ENCODE results near the gene TJP3.

TJP3 gene

GRCh38 chr19:3673506-3674439 lies 34.4 kb upstream of the TJP3 start:
- no peaks in the 10 kb centered on the region for H3K27me3 ChIP-seq (ENCODE audit: insufficient read depth, insufficient read length)
- TF ChIP-seq SUZ12 (IDR thresholded peaks at IDR 0.05; ENCODE audit: extremely low read depth, insufficient read depth, insufficient read length) (no peak), YY1 (IDR thresholded peaks at IDR 0.05; ENCODE audit: insufficient read depth, insufficient read length) (no peak), ZNF274 (IDR thresholded peaks at IDR 0.05; ENCODE audit: low read depth, low read length) (no peak)
- H3K36me3 ChIP-seq (ENCODE audit: insufficient read depth, insufficient read length, low read length), result peaks cover 24% of the 10 kb centered on the region
- H3K4me3 ChIP-seq (ENCODE audit: insufficient read length, low read depth), result no peak overlapping the region
- peaks cover 37% of the 10 kb centered on the region for H3K4me1 ChIP-seq (ENCODE audit: insufficient read depth, insufficient read length)
- peak overlapping the region; percentile 42 for H3K9ac ChIP-seq (ENCODE audit: insufficient read length, low read depth)
- no peaks in the 10 kb centered on the region for H3K9me3 ChIP-seq (ENCODE audit: insufficient read depth, low read length)
- no peak for DNase-seq (ENCODE audit: low read depth, low spot score)

- Histone ChIP-seq H3K4me1 (ENCODE audit: insufficient read depth, insufficient read length) (peaks cover 27% of the 10 kb centered on the region), H3K9ac (ENCODE audit: insufficient read length, low read depth) (no peak overlapping the region), H3K4me3 (ENCODE audit: insufficient read length, low read depth) (no peak overlapping the region), H3K36me3 (ENCODE audit: insufficient read depth, insufficient read length, low read length) (peaks cover 31% of the 10 kb centered on the region), H3K27me3 (ENCODE audit: insufficient read depth, insufficient read length) (no peaks in the 10 kb centered on the region), H3K9me3 (ENCODE audit: insufficient read depth, low read length) (no peaks in the 10 kb centered on the region)
- DNase-seq (ENCODE audit: low read depth, low spot score), result no peak
- TF ChIP-seq SUZ12 (IDR thresholded peaks at IDR 0.05; ENCODE audit: extremely low read depth, insufficient read depth, insufficient read length), result no peak
- TF ChIP-seq ZNF274 (IDR thresholded peaks at IDR 0.05; ENCODE audit: low read depth, low read length), result no peak
- no peak for TF ChIP-seq YY1 (IDR thresholded peaks at IDR 0.05; ENCODE audit: insufficient read depth, insufficient read length)
Measured at GRCh38 chr19:3674784-3675543, 33.2 kb upstream of the TJP3 start.

GRCh38 chr19:3678188-3678587 lies 30.0 kb upstream of the TJP3 start:
- no peaks in the 10 kb centered on the region for H3K27me3 ChIP-seq (ENCODE audit: insufficient read depth, insufficient read length)
- H3K36me3 ChIP-seq (ENCODE audit: insufficient read depth, insufficient read length, low read length), result peaks cover 29% of the 10 kb centered on the region
- no peak overlapping the region for H3K9ac ChIP-seq (ENCODE audit: insufficient read length, low read depth)
- no peaks in the 10 kb centered on the region for H3K9me3 ChIP-seq (ENCODE audit: insufficient read depth, low read length)
- DNase-seq (ENCODE audit: low read depth, low spot score), result no peak
- no peak overlapping the region for H3K4me3 ChIP-seq (ENCODE audit: insufficient read length, low read depth)
- peaks cover 14% of the 10 kb centered on the region for H3K4me1 ChIP-seq (ENCODE audit: insufficient read depth, insufficient read length)
- no peak for TF ChIP-seq YY1 (IDR thresholded peaks at IDR 0.05; ENCODE audit: insufficient read depth, insufficient read length)
- TF ChIP-seq ZNF274 (IDR thresholded peaks at IDR 0.05; ENCODE audit: low read depth, low read length), result no peak
- no peak for TF ChIP-seq SUZ12 (IDR thresholded peaks at IDR 0.05; ENCODE audit: extremely low read depth, insufficient read depth, insufficient read length)

- no peaks in the 10 kb centered on the region for H3K27me3 ChIP-seq (ENCODE audit: insufficient read depth, insufficient read length)
- H3K4me3 ChIP-seq (ENCODE audit: insufficient read length, low read depth), result no peak overlapping the region
- H3K4me1 ChIP-seq (ENCODE audit: insufficient read depth, insufficient read length), result peaks cover 16% of the 10 kb centered on the region
- TF ChIP-seq SUZ12 (IDR thresholded peaks at IDR 0.05; ENCODE audit: extremely low read depth, insufficient read depth, insufficient read length) (no peak), YY1 (IDR thresholded peaks at IDR 0.05; ENCODE audit: insufficient read depth, insufficient read length) (no peak), ZNF274 (IDR thresholded peaks at IDR 0.05; ENCODE audit: low read depth, low read length) (no peak)
- no peak overlapping the region for H3K9ac ChIP-seq (ENCODE audit: insufficient read length, low read depth)
- DNase-seq (ENCODE audit: low read depth, low spot score), result no peak
- H3K9me3 ChIP-seq (ENCODE audit: insufficient read depth, low read length), result peaks cover 3% of the 10 kb centered on the region; the same call in 1 of the 2 replicates
- H3K36me3 ChIP-seq (ENCODE audit: insufficient read depth, insufficient read length, low read length), result peaks cover 26% of the 10 kb centered on the region
Measured at GRCh38 chr19:3679138-3679537, 29.0 kb upstream of the TJP3 start.

- no peak for TF ChIP-seq SUZ12 (IDR thresholded peaks at IDR 0.05; ENCODE audit: extremely low read depth, insufficient read depth, insufficient read length)
- TF ChIP-seq ZNF274 (IDR thresholded peaks at IDR 0.05; ENCODE audit: low read depth, low read length), result no peak
- TF ChIP-seq YY1 (IDR thresholded peaks at IDR 0.05; ENCODE audit: insufficient read depth, insufficient read length), result no peak
- H3K9me3 ChIP-seq (ENCODE audit: insufficient read depth, low read length), result peaks cover 7% of the 10 kb centered on the region; the same call in 1 of the 2 replicates
- no peak overlapping the region for H3K4me3 ChIP-seq (ENCODE audit: insufficient read length, low read depth)
- H3K36me3 ChIP-seq (ENCODE audit: insufficient read depth, insufficient read length, low read length), result peaks cover 30% of the 10 kb centered on the region
- no peak overlapping the region for H3K9ac ChIP-seq (ENCODE audit: insufficient read length, low read depth)
- no peaks in the 10 kb centered on the region for H3K27me3 ChIP-seq (ENCODE audit: insufficient read depth, insufficient read length)
- DNase-seq (ENCODE audit: low read depth, low spot score), result no peak
- H3K4me1 ChIP-seq (ENCODE audit: insufficient read depth, insufficient read length), result peaks cover 16% of the 10 kb centered on the region
Measured at GRCh38 chr19:3679581-3679980, 28.6 kb upstream of the TJP3 start.

- Histone ChIP-seq H3K36me3 (ENCODE audit: insufficient read depth, insufficient read length, low read length) (peaks cover 26% of the 10 kb centered on the region), H3K4me1 (ENCODE audit: insufficient read depth, insufficient read length) (peaks cover 16% of the 10 kb centered on the region), H3K9ac (ENCODE audit: insufficient read length, low read depth) (no peak overlapping the region), H3K27me3 (ENCODE audit: insufficient read depth, insufficient read length) (no peaks in the 10 kb centered on the region), H3K4me3 (ENCODE audit: insufficient read length, low read depth) (no peak overlapping the region), H3K9me3 (ENCODE audit: insufficient read depth, low read length) (peaks cover 15% of the 10 kb centered on the region; the same call in 1 of the 2 replicates)
- DNase-seq (ENCODE audit: low read depth, low spot score), result no peak
- TF ChIP-seq ZNF274 (IDR thresholded peaks at IDR 0.05; ENCODE audit: low read depth, low read length) (no peak), SUZ12 (IDR thresholded peaks at IDR 0.05; ENCODE audit: extremely low read depth, insufficient read depth, insufficient read length) (no peak), YY1 (IDR thresholded peaks at IDR 0.05; ENCODE audit: insufficient read depth, insufficient read length) (no peak)
Measured at GRCh38 chr19:3680939-3681338, 27.2 kb upstream of the TJP3 start.

GRCh38 chr19:3682286-3682685 lies 25.9 kb upstream of the TJP3 start:
- TF ChIP-seq ZNF274 (IDR thresholded peaks at IDR 0.05; ENCODE audit: low read depth, low read length) (no peak), YY1 (IDR thresholded peaks at IDR 0.05; ENCODE audit: insufficient read depth, insufficient read length) (no peak), SUZ12 (IDR thresholded peaks at IDR 0.05; ENCODE audit: extremely low read depth, insufficient read depth, insufficient read length) (no peak)
- DNase-seq (ENCODE audit: low read depth, low spot score), result no peak
- peaks cover 23% of the 10 kb centered on the region for H3K36me3 ChIP-seq (ENCODE audit: insufficient read depth, insufficient read length, low read length)
- H3K27me3 ChIP-seq (ENCODE audit: insufficient read depth, insufficient read length), result no peaks in the 10 kb centered on the region
- H3K9me3 ChIP-seq (ENCODE audit: insufficient read depth, low read length), result peaks cover 15% of the 10 kb centered on the region; the same call in 1 of the 2 replicates
- H3K4me1 ChIP-seq (ENCODE audit: insufficient read depth, insufficient read length), result peaks cover 17% of the 10 kb centered on the region
- H3K4me3 ChIP-seq (ENCODE audit: insufficient read length, low read depth), result no peak overlapping the region
- no peak overlapping the region for H3K9ac ChIP-seq (ENCODE audit: insufficient read length, low read depth)
